Mesothelial cell of epicardium (in vitro differentiated cells): ENCODE data around the gene RACGAP1. TPM values are rescaled to one million over a fixed set of nuclear protein-coding genes. Genes with fewer than 3 reads are reported as not detected.
"Not testable (repeated sequence)": the region's sequence is repeated elsewhere in the genome, so short reads cannot be mapped to it uniquely, and the experiment has no call there.

Source experiments
- DNase-seq, 2 experiments: peaks; one replicate each; pipeline ENCODE4 v3.0.0; 2021; ENCODE audit warnings: low spot score in 2 of 2; ENCODE audit not compliant: unreplicated experiment in 2 of 2
- H3K27ac Mint-ChIP-seq: 2 replicates; pipeline ENCODE4 v1.8.0; 2021; ENCODE audit warnings: mixed read lengths
- H3K27me3 Mint-ChIP-seq: 2 replicates; pipeline ENCODE4 v1.8.0; 2021; ENCODE audit warnings: low read depth, mixed read lengths
- H3K36me3 Mint-ChIP-seq: 2 replicates; pipeline ENCODE4 v1.8.0; 2021; ENCODE audit warnings: mixed read lengths
- H3K4me1 Mint-ChIP-seq: 2 replicates; pipeline ENCODE4 v1.8.0; 2021; ENCODE audit warnings: mixed read lengths
- H3K4me3 Mint-ChIP-seq: 2 replicates; pipeline ENCODE4 v1.8.0; 2021; ENCODE audit warnings: mild to moderate bottlenecking, moderate library complexity, mixed read lengths
- H3K9me3 Mint-ChIP-seq: 2 replicates; pipeline ENCODE4 v1.8.0; 2021; ENCODE audit warnings: mixed read lengths
- CTCF ChIP-seq: fragments of 200-600 bp; sonication (generic); IDR thresholded peaks from one replicate; pipeline ENCODE4 v1.5.0; 2021; ENCODE audit warnings: antibody characterized with exemption; ENCODE audit not compliant: unreplicated experiment
- total RNA-seq: library from RNA; stranded (reverse); gene quantifications from 3 replicates; pipeline ENCODE4 v1.2.1, GENCODE V29; 2021

The RACGAP1 gene
- total RNA-seq, 1 donor from 2014 or later: 29.8 TPM

- Mint-ChIP-seq H3K4me1 (peaks cover 2% of the 10 kb centered on the region), H3K36me3 (no peaks in the 10 kb centered on the region), H3K27ac (no peak overlapping the region), H3K9me3 (no peaks in the 10 kb centered on the region), H3K27me3 (peaks cover 3% of the 10 kb centered on the region), H3K4me3 (peak overlapping the region; percentile 60)
- TF ChIP-seq CTCF: no peak
- DNase-seq: no peak
These were observed 7.7 kb upstream of the RACGAP1 start for GRCh38 chr12:50032854-50033581.

- no peak for DNase-seq
- no peak for TF ChIP-seq CTCF
- no peaks in the 10 kb centered on the region for H3K36me3 Mint-ChIP-seq
- H3K27ac Mint-ChIP-seq: no peak overlapping the region
- peak overlapping the region; percentile 33 for H3K4me3 Mint-ChIP-seq
- peaks cover 2% of the 10 kb centered on the region for H3K4me1 Mint-ChIP-seq
- H3K27me3 Mint-ChIP-seq: peaks cover 3% of the 10 kb centered on the region
- no peaks in the 10 kb centered on the region for H3K9me3 Mint-ChIP-seq
These were observed 7.2 kb upstream of the RACGAP1 start for GRCh38 chr12:50032515-50032853.

- H3K4me3 Mint-ChIP-seq, H3K36me3 Mint-ChIP-seq, H3K27me3 Mint-ChIP-seq, H3K4me1 Mint-ChIP-seq, DNase-seq, H3K9me3 Mint-ChIP-seq, H3K27ac Mint-ChIP-seq: not testable (repeated sequence)
These were observed 5.2 kb upstream of the RACGAP1 start for GRCh38 chr12:50030449-50030848.

- DNase-seq: no peak
These were observed 1.4 kb upstream of the RACGAP1 start for GRCh38 chr12:50026691-50027090.

GRCh38 chr12:50024805-50025186 lies 498 bp downstream of the RACGAP1 start:
- no peak for TF ChIP-seq CTCF
- Mint-ChIP-seq H3K36me3 (no peaks in the 10 kb centered on the region), H3K4me1 (peaks cover 15% of the 10 kb centered on the region), H3K4me3 (peak overlapping the region; percentile 96), H3K27me3 (no peaks in the 10 kb centered on the region), H3K27ac (peak overlapping the region; percentile 98), H3K9me3 (no peaks in the 10 kb centered on the region)
- no peak for DNase-seq

More at GRCh38 chr12:50026691-50027090, 1.4 kb upstream of the RACGAP1 start:
- no peaks in the 10 kb centered on the region for H3K36me3 Mint-ChIP-seq
- H3K27me3 Mint-ChIP-seq: no peaks in the 10 kb centered on the region
- H3K9me3 Mint-ChIP-seq: no peaks in the 10 kb centered on the region
- peaks cover 15% of the 10 kb centered on the region for H3K4me1 Mint-ChIP-seq
- H3K4me3 Mint-ChIP-seq: no peak overlapping the region
- no peak overlapping the region for H3K27ac Mint-ChIP-seq
- no peak for TF ChIP-seq CTCF

- H3K36me3 Mint-ChIP-seq: no peaks in the 10 kb centered on the region
- no peaks in the 10 kb centered on the region for H3K9me3 Mint-ChIP-seq
- DNase-seq: no peak
- no peaks in the 10 kb centered on the region for H3K27me3 Mint-ChIP-seq
- peak overlapping the region; percentile 98 for H3K27ac Mint-ChIP-seq
- H3K4me3 Mint-ChIP-seq: peak overlapping the region; percentile 96
- no peak for TF ChIP-seq CTCF
- H3K4me1 Mint-ChIP-seq: peaks cover 15% of the 10 kb centered on the region
These were observed 1.1 kb downstream of the RACGAP1 start for GRCh38 chr12:50024227-50024626.
